Neuronal stem cell (in vitro differentiated cells): ENCODE data around the gene SLC25A30.
"Not testable (repeated sequence)": the region's sequence is repeated elsewhere in the genome, so short reads cannot be mapped to it uniquely, and the experiment has no call there.

ENCODE experiments used
- DNase-seq: peaks from one replicate; pipeline ENCODE4 v3.0.0-alpha.2; 2013; ENCODE audit warnings: low spot score
- H2AFZ ChIP-seq: one replicate; pipeline ENCODE4 v1.6.1; 2013; ENCODE audit warnings: mild to moderate bottlenecking, low read length, inconsistent platforms
- H2AK5ac ChIP-seq: 2 replicates; pipeline ENCODE4 v1.6.1; 2013; ENCODE audit warnings: low read depth, mild to moderate bottlenecking, inconsistent platforms, low read length, moderate library complexity, mixed read lengths
- H2BK120ac ChIP-seq: 2 replicates; pipeline ENCODE4 v1.6.1; 2013; ENCODE audit warnings: low read depth, mild to moderate bottlenecking, inconsistent platforms, low read length, moderate library complexity, mixed read lengths
- H2BK12ac ChIP-seq: one replicate; pipeline ENCODE4 v1.6.1; 2013; ENCODE audit warnings: low read length, inconsistent platforms
- H2BK15ac ChIP-seq: 2 replicates; pipeline ENCODE4 v1.6.1; 2013; ENCODE audit warnings: mild to moderate bottlenecking, low read length, inconsistent platforms, mixed read lengths
- H2BK5ac ChIP-seq: one replicate; pipeline ENCODE4 v1.6.1; 2013; ENCODE audit warnings: inconsistent platforms, mild to moderate bottlenecking, low read length, moderate library complexity
- H3K14ac ChIP-seq: one replicate; pipeline ENCODE4 v1.6.1; 2013; ENCODE audit warnings: low read length, inconsistent platforms
- H3K18ac ChIP-seq: 2 replicates; pipeline ENCODE4 v1.6.1; 2013; ENCODE audit warnings: low read length, inconsistent platforms
- H3K23ac ChIP-seq: 2 replicates; pipeline ENCODE4 v1.6.1; 2013; ENCODE audit warnings: low read depth, mild to moderate bottlenecking, mixed read lengths, low read length, inconsistent platforms; ENCODE audit not compliant: poor library complexity
- H3K27ac ChIP-seq: replicated peaks from 3 replicates; pipeline ENCODE4 v1.5.1; 2013; ENCODE audit warnings: low read length, inconsistent platforms
- H3K27me3 ChIP-seq, 3 experiments: 2 replicates each; pipeline ENCODE4 v1.6.1; 2013; ENCODE audit warnings: low read length in 3 of 3, mild to moderate bottlenecking in 2 of 3, inconsistent platforms in 1 of 3, low read depth in 1 of 3, mixed read lengths in 1 of 3, moderate library complexity in 1 of 3; ENCODE audit not compliant: control insufficient read depth in 3 of 3, insufficient read depth in 3 of 3
- H3K36me3 ChIP-seq, 2 donors: replicated peaks in 1 of 2; 2 replicates each; pipeline ENCODE4 v1.6.1; 2013; ENCODE audit warnings: low read length in 2 of 2; ENCODE audit not compliant: control insufficient read depth in 2 of 2, insufficient read depth in 2 of 2
- H3K4ac ChIP-seq: 2 replicates; pipeline ENCODE4 v1.6.1; 2013; ENCODE audit warnings: inconsistent platforms, mild to moderate bottlenecking, low read length, moderate library complexity
- H3K4me1 ChIP-seq, 2 donors: 1 replicate in 1 of 2; 2 replicates in 1 of 2; pipeline ENCODE4 v1.6.1; 2013; ENCODE audit warnings: low read length in 2 of 2, low read depth in 1 of 2; ENCODE audit not compliant: control insufficient read depth in 2 of 2, insufficient read depth in 1 of 2
- H3K4me2 ChIP-seq: one replicate; pipeline ENCODE4 v1.6.1; 2013; ENCODE audit warnings: mild to moderate bottlenecking, low read length, inconsistent platforms; ENCODE audit not compliant: insufficient read depth, poor library complexity, severe bottlenecking
- H3K4me3 ChIP-seq, 2 donors: 2 replicates each; pipeline ENCODE4 v1.5.1; 2013; ENCODE audit warnings: low read length in 2 of 2, mild to moderate bottlenecking in 2 of 2, inconsistent platforms in 1 of 2, moderate library complexity in 1 of 2
- H3K79me1 ChIP-seq: one replicate; pipeline ENCODE4 v1.6.1; 2013; ENCODE audit warnings: low read depth, mild to moderate bottlenecking, inconsistent platforms, low read length, moderate library complexity
- H3K9ac ChIP-seq: one replicate; pipeline ENCODE4 v1.6.1; 2013; ENCODE audit warnings: mild to moderate bottlenecking, low read depth, low read length, inconsistent platforms; ENCODE audit not compliant: poor library complexity
- H3K9me3 ChIP-seq, 2 donors: replicated peaks in 1 of 2; 2 replicates each; pipeline versions ENCODE3 to v1.6.1; 2013; ENCODE audit warnings: low read length in 2 of 2, mild to moderate bottlenecking in 2 of 2, inconsistent platforms in 1 of 2, low read depth in 1 of 2, mixed read lengths in 1 of 2, moderate library complexity in 1 of 2; ENCODE audit not compliant: control insufficient read depth in 2 of 2, insufficient read depth in 1 of 2
- H4K8ac ChIP-seq: one replicate; pipeline ENCODE4 v1.6.1; 2013; ENCODE audit warnings: low read depth, mild to moderate bottlenecking, inconsistent platforms, low read length, moderate library complexity
- H4K91ac ChIP-seq: one replicate; pipeline ENCODE4 v1.6.1; 2013; ENCODE audit warnings: low read length, low read depth, mild to moderate bottlenecking, inconsistent platforms; ENCODE audit not compliant: poor library complexity
- whole genome bisulfite sequencing, 2 donors: extraction: QIAGEN DNeasy Blood & Tissue Kit; methylation state at CpG; one replicate each; pipeline ENCODE4 v1.1.7; 2013; ENCODE audit warnings: missing lambda C conversion rate in 2 of 2, mixed read lengths in 1 of 2; ENCODE audit not compliant: insufficient read length in 2 of 2, insufficient replicate concordance in 1 of 2; ENCODE audit errors: extremely low coverage in 2 of 2; 5-methylcytosine and 5-hydroxymethylcytosine counted together

Gene SLC25A30

DNA sequence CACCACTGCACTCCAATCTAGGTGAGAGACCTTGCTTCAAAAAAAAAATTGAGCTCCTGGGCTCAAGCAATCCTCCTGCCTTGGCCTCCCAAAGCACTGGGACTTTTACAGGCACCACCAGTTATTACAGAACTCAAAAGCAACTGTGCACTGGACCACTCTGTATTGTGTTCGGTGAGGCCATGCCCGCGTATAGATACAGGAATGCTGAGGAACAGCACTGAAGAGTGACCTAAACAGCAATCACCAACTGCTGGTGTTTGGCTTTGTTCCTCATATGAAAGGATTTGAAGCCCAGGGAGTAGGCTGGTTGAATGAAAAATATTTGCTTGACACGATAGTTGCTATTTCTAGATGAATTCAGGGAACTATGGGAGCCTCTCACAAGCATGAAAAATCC is 29.5 kb downstream of the SLC25A30 start:
- WGBS, 2 donors: no CpG with 5 or more reads among the region's 4 CpGs
- Histone ChIP-seq H3K36me3 (peaks cover 13 to 42% of the 10 kb centered on the region in 2 donors), H3K79me1 (no peaks in the 10 kb centered on the region), H3K4me3 (no peak overlapping the region), H3K9me3 (no peaks in the 10 kb centered on the region), H2BK15ac (no peak overlapping the region), H4K8ac (no peak overlapping the region), H3K27ac (no peak overlapping the region), H3K18ac (no peak overlapping the region), H2BK5ac (no peak overlapping the region), H3K27me3 (no peaks in the 10 kb centered on the region), H3K14ac (no peak overlapping the region), H2AK5ac (no peak overlapping the region), H2AFZ (no peak overlapping the region), H3K4me2 (no peak overlapping the region), H4K91ac (no peak overlapping the region), H2BK12ac (no peak overlapping the region), H3K9ac (no peak overlapping the region), H3K4ac (no peak overlapping the region), H2BK120ac (no peak overlapping the region), H3K4me1 (no peaks in the 10 kb centered on the region), H3K23ac (no peak overlapping the region)
- DNase-seq: no peak

DNA sequence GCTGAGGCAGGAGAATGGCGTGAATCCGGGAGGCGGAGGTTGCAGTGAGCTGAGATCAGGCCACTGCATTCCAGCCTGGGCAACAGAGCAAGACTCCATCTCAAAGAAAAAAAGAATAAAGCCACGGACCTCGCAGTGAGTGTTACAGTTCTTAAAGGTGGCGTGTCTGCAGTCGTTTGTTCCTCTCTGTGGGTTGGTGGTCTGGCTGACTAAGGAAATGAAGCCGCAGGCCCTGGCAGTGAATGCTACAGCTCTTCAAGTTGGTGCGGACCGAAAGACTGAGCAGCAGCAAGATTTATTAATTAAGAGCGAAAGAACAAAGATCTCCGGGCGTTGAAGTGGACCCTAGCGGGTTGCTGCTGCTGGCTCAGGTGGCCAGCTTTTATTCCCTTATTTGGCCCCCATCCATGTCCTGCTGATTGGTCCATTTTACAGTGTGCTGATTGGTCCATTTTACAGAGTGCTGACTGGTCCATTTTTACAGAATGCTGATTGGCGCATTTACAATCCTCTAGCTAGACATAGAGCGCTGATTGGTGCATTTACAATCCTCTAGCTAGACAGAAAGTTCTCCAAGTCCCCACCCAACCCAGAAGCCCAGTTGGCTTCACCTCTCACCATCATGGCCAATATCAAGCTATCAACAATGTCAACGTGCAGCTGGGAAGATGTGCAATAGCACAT is 31.1 kb downstream of the SLC25A30 start:
- not testable (repeated sequence) for DNase-seq, H3K27ac ChIP-seq, H3K79me1 ChIP-seq, H2BK5ac ChIP-seq, H3K14ac ChIP-seq, H3K18ac ChIP-seq, H3K4me2 ChIP-seq, H2BK120ac ChIP-seq, H3K9me3 ChIP-seq, H3K9ac ChIP-seq, H4K8ac ChIP-seq, H3K4me3 ChIP-seq, H3K4ac ChIP-seq, H2AFZ ChIP-seq, H4K91ac ChIP-seq, H2BK15ac ChIP-seq, H2BK12ac ChIP-seq, H2AK5ac ChIP-seq, H3K23ac ChIP-seq, H3K27me3 ChIP-seq, H3K4me1 ChIP-seq
- H3K36me3 ChIP-seq: peaks cover 13 to 43% of the 10 kb centered on the region in 2 donors
- WGBS, 2 donors: no CpG with 5 or more reads among the region's 17 CpGs

DNA sequence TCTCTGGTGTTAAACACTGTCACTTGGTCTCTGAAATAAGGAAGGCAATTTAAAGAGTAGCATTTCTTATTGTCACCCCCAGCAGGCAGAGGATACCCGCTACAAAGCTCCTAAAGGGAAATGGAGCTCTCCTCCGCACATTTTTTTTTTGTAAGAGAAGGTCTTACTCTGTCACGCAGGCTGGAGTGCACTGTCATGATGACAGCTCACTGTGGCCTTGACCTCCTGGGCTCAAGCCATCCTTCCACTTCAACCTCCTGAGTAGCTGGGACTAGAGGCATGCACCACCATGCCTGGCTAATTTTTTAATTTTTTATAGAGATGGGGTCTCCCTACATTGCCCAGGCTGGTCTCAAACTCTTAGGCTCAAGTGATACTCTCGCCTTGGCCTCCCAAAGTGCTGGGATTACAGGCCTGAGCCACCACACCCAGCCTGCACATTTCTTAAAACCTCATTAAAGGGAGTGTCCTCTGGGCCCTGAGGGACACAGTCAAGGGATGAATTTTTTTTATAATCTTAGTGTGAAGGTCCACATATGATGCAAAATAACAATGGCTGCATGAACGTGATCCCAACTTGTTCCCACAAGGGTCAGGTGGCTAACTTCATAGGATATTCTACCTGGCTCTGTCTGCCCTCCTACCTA is 32.1 kb downstream of the SLC25A30 start:
- Histone ChIP-seq H2BK5ac (no peak overlapping the region), H3K4ac (no peak overlapping the region), H3K23ac (no peak overlapping the region), H4K8ac (no peak overlapping the region), H2BK12ac (no peak overlapping the region), H3K36me3 (peaks cover 13 to 40% of the 10 kb centered on the region in 2 donors), H3K14ac (no peak overlapping the region), H4K91ac (no peak overlapping the region), H3K27me3 (no peaks in the 10 kb centered on the region), H3K9me3 (no peaks in the 10 kb centered on the region), H3K4me3 (no peak overlapping the region), H2BK120ac (no peak overlapping the region), H3K18ac (no peak overlapping the region), H3K4me1 (no peaks in the 10 kb centered on the region), H3K27ac (no peak overlapping the region), H3K9ac (no peak overlapping the region), H2AFZ (no peak overlapping the region), H3K79me1 (no peaks in the 10 kb centered on the region), H2AK5ac (no peak overlapping the region), H3K4me2 (no peak overlapping the region), H2BK15ac (no peak overlapping the region)
- no CpG with 5 or more reads among the region's 5 CpGs for WGBS, 2 donors
- no peak for DNase-seq

DNA sequence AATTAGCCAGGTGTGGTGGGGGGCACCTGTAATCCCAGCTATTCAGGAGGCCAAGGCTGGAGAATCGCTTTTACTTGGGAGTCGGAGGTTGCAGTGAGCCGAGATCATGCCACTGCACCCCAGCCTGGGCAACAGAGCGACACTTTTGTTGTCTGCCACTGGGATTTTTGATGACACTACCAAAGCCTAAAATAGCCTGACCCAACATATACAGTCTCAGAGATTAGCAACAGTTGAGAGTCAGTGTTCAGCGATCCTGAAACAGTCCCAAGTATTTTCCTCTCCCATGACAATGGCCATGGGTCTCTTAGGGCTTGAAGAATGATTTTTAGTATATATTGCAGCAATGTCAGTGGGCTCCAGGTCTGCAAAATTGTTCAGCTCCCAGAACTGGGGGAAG is 32.9 kb downstream of the SLC25A30 start:
- no peak overlapping the region for H2BK12ac ChIP-seq
- no peak overlapping the region for H3K18ac ChIP-seq
- H4K91ac ChIP-seq: no peak overlapping the region
- H2BK5ac ChIP-seq: no peak overlapping the region
- H3K23ac ChIP-seq: no peak overlapping the region
- H3K4ac ChIP-seq: no peak overlapping the region
- peaks cover 13 to 36% of the 10 kb centered on the region in 2 donors for H3K36me3 ChIP-seq
- no peaks in the 10 kb centered on the region for H3K27me3 ChIP-seq
- H3K4me2 ChIP-seq: no peak overlapping the region
- DNase-seq: no peak
- no peak overlapping the region for H3K14ac ChIP-seq
- H2BK120ac ChIP-seq: no peak overlapping the region
- no peak overlapping the region for H2BK15ac ChIP-seq
- no CpG with 5 or more reads among the region's 5 CpGs for WGBS, 2 donors
- H2AK5ac ChIP-seq: no peak overlapping the region
- H2AFZ ChIP-seq: no peak overlapping the region
- no peaks in the 10 kb centered on the region for H3K9me3 ChIP-seq
- H3K4me1 ChIP-seq: no peaks in the 10 kb centered on the region
- H4K8ac ChIP-seq: no peak overlapping the region
- H3K27ac ChIP-seq: no peak overlapping the region
- no peaks in the 10 kb centered on the region for H3K79me1 ChIP-seq
- H3K4me3 ChIP-seq: no peak overlapping the region
- H3K9ac ChIP-seq: no peak overlapping the region
